ENCODE data around the gene VBP1.

VBP1 gene

GRCh38 chrX:155216179-155216939, at the start of gene VBP1:
Gene VBP1, plus strand, starts transcription at chrX:155216460. Its CDS starts 23 bp downstream, at chrX:155216483.
- Mint-ChIP-seq H3K4me1 (peaks cover 24% of the 10 kb centered on the region), H3K9me3 (peaks cover 3% of the 10 kb centered on the region), H3K4me3 (peak within 1 kb of the TSS; percentile 85 to 95 (median 90)), H3K27me3 (ENCODE audit: low read depth) (no peaks in the 10 kb centered on the region), H3K27ac (peak within 1 kb of the TSS; percentile 91 to 97 (median 92)), H3K36me3 (ENCODE audit: low read depth) (peaks cover 11% of the 10 kb centered on the region)
- peak; percentile 46 to 57 (median 53) for TF ChIP-seq CTCF (IDR thresholded peaks at IDR 0.05; ENCODE audit: unreplicated experiment in 3 of 3)

GRCh38 chrX:155169881-155170280, 46.4 kb upstream of the VBP1 start:
- no peaks in the 10 kb centered on the region for H3K4me1 Mint-ChIP-seq
- TF ChIP-seq CTCF (IDR thresholded peaks at IDR 0.05; ENCODE audit: unreplicated experiment in 3 of 3) = no peak

GRCh38 chrX:155179346-155179997, 36.8 kb upstream of the VBP1 start:
- no peak for TF ChIP-seq CTCF (IDR thresholded peaks at IDR 0.05; ENCODE audit: unreplicated experiment in 3 of 3)
- Mint-ChIP-seq H3K27ac (no peak overlapping the region), H3K9me3 (peaks cover 15% of the 10 kb centered on the region), H3K36me3 (ENCODE audit: low read depth) (no peaks in the 10 kb centered on the region), H3K4me1 (no peaks in the 10 kb centered on the region), H3K4me3 (no peak overlapping the region), H3K27me3 (ENCODE audit: low read depth) (no peaks in the 10 kb centered on the region)

More at GRCh38 chrX:155169881-155170280, 46.4 kb upstream of the VBP1 start:
- Mint-ChIP-seq H3K36me3 (ENCODE audit: low read depth) (no peaks in the 10 kb centered on the region), H3K9me3 (peaks cover 10% of the 10 kb centered on the region), H3K4me3 (no peak overlapping the region), H3K27ac (no peak overlapping the region), H3K27me3 (ENCODE audit: low read depth) (no peaks in the 10 kb centered on the region)

GRCh38 chrX:155188786-155189185, 27.5 kb upstream of the VBP1 start:
- Mint-ChIP-seq H3K36me3 (ENCODE audit: low read depth) (no peaks in the 10 kb centered on the region), H3K27ac (no peak overlapping the region), H3K27me3 (ENCODE audit: low read depth) (no peaks in the 10 kb centered on the region), H3K4me1 (no peaks in the 10 kb centered on the region), H3K9me3 (peaks cover 37% of the 10 kb centered on the region), H3K4me3 (no peak overlapping the region)
- no peak for TF ChIP-seq CTCF (IDR thresholded peaks at IDR 0.05; ENCODE audit: unreplicated experiment in 3 of 3)

GRCh38 chrX:155211208-155211607, 5.1 kb upstream of the VBP1 start:
- Mint-ChIP-seq H3K27me3 (ENCODE audit: low read depth) (no peaks in the 10 kb centered on the region), H3K27ac (no peak overlapping the region)

More at GRCh38 chrX:155211208-155211607, 5.1 kb upstream of the VBP1 start:
- TF ChIP-seq CTCF (IDR thresholded peaks at IDR 0.05; ENCODE audit: unreplicated experiment in 3 of 3) = no peak
- Mint-ChIP-seq H3K4me1 (no peaks in the 10 kb centered on the region), H3K9me3 (peaks cover 2% of the 10 kb centered on the region), H3K36me3 (ENCODE audit: low read depth) (no peaks in the 10 kb centered on the region), H3K4me3 (no peak overlapping the region)
